NCI-H2081 (cell line): Measurements from ENCODE around the gene POTEB3.
"Not testable (repeated sequence)": the region's sequence is repeated elsewhere in the genome, so short reads cannot be mapped to it uniquely, and the experiment has no call there.

Source experiments
- DNase-seq, 2 experiments: peaks; one replicate each; lab custom pipeline; 2025; lab: John Stamatoyannopoulos, UW

Gene POTEB3

DNA sequence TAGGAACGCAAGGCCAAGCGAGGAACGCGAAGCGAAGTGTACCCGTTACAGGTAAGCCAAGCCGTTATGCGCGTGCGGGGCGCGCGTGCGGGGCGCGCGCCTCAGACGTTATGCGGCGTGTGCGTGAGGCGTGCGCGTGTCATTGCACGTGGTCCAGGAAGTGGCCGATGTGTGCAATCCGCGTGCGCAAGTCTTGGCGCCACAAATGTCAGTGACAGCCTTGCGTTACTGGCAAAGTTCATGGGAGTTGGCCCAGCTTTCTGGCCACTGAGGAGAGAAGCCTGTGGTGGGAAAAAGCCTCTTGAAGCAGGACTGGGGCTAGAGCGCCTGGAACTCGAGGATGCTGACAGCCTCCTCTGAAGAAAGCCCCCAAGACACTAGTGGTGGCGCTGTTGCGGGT lies at the start of gene POTEB3:
Gene POTEB3, minus strand, starts transcription at position 101 of the 400 bp plus-strand sequence. CDS start 488 bp downstream, outside the sequence.
- DNase-seq, result not testable (repeated sequence)

- DNase-seq, result not testable (repeated sequence)
These were observed 13.4 kb upstream of the POTEB3 start for GRCh38 chr15:21453683-21454082.

- DNase-seq, result not testable (repeated sequence)
These were observed 11.7 kb upstream of the POTEB3 start for GRCh38 chr15:21451920-21452563.

- not testable (repeated sequence) for DNase-seq
These were observed 11.2 kb upstream of the POTEB3 start for GRCh38 chr15:21451487-21451886.

GRCh38 chr15:21407366-21407765 lies 32.9 kb downstream of the POTEB3 start:
- DNase-seq, result not testable (repeated sequence)

- DNase-seq, result not testable (repeated sequence)
These were observed 38.8 kb downstream of the POTEB3 start for GRCh38 chr15:21401531-21401930.

- not testable (repeated sequence) for DNase-seq
These were observed 41.2 kb downstream of the POTEB3 start for GRCh38 chr15:21399111-21399510.

GRCh38 chr15:21398511-21398910 lies 41.8 kb downstream of the POTEB3 start:
- not testable (repeated sequence) for DNase-seq

- DNase-seq, result not testable (repeated sequence)
These were observed 42.6 kb downstream of the POTEB3 start for GRCh38 chr15:21397656-21398055.

DNA sequence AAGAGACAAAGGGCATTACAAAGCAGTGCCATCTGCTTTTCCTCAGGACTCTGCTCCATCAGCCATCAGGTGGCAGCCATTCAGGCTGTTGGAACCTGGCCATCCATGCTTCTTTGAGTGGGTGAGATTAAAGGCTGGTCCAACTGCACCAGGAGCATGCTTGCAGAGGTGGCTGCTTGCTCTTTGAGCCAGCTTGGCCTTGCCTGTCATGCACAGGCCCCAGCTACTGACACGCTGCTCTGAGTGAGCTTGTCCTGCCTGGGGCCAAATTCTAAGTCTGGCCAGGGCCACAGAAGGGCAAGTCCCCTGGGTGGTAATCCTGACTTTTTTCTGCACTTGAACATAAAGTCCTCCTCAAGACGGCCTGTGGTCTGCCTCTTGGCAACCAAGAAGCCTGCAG lies 43.1 kb downstream of the POTEB3 start:
- not testable (repeated sequence) for DNase-seq

DNA sequence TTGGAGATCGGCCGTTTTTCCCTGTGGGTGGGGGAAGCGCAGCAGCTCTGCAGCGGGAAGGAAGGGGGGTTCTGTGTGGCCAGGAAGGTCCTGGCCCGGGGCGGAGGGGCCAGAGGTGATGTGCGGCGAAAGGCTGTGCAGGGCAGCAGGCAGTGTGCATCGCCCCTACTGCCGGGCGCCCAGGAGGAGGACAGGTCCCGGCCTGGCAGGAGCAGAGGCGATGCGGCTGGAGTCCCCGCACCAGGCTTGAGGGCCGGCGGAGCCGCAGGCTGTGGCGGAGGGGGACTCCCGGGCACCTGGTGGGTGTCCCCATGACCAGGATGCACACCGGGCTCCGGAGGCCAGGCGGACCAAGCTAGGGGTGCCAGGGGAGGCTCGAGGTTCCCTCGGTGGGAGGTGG lies 54.3 kb downstream of the POTEB3 start:
- not testable (repeated sequence) for DNase-seq

DNA sequence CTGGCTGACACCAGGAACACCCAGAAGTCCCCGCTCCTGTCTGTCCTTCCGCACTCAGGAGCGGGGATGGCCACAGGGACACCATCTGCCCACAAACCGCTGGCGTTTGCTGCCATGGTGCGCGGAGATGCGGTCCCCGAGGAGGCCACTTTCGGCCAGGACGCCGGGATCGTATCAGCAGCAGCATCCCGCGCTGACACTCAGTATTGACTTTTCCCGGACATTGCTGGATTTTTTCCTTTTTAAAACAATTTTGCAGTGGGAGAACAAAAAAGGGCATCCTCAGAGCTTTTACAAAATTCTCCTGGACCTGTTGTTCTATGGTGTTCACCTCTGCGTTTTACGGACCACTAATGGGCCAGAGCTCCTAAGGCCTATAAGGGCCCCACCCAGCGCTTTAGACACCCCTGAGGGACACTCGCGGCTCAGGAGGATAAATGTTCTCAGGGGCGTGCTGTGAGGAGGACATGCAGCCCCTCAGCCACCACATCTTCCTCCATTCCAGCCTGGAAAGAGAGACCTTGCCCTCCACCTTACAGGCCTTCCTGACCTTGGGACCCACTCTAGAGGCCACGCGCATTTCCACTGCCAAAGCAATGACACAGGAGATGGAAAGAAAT lies 56.3 kb downstream of the POTEB3 start:
- not testable (repeated sequence) for DNase-seq

DNA sequence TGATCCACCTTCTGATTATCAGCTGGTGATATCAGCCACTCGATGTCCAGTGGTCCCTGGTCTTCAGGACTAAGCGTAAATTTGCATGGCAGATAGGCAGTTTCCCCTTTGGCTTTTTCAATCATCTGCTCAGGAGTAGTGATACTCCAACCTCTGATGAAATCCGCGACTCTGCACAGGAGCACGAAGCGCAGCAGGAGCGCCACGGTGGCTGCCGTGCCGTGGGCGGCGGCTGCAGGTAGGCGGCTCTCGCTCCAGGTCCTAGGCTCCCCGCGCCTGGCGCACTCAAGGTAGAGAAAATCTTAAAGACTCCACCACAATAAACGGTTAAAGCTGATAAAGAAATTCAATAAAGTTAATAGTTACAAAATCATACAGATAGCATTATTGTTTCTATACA lies 66.6 kb downstream of the POTEB3 start:
- not testable (repeated sequence) for DNase-seq

DNA sequence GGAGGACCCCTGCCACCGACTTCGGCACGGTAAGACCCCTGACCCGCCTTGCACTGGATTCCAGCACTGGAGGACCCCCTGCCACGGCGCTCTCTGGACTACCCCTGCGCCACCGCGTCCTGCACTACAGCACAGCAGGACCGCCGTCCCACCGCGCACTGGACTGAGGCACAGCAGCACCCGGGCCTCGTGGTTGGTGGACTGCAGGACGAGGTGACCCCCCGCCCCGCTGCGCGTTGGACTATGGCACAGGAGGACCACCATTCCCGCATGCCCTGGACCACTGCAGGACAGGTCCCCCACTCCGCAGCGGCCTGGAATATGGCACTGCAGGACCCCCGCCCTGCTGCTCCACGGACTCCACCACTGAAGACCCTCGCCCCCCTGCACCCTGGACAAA lies 71.1 kb downstream of the POTEB3 start:
- not testable (repeated sequence) for DNase-seq

GRCh38 chr15:21368625-21369024 lies 71.7 kb downstream of the POTEB3 start:
- not testable (repeated sequence) for DNase-seq
